Esophagus muscularis mucosa (tissue), 4 donors: Measurements from ENCODE around the gene NAXD. TPM values are rescaled to one million over a fixed set of nuclear protein-coding genes. Genes with fewer than 3 reads are reported as not detected.

Source experiments
- DNase-seq: peaks from one replicate; pipeline ENCODE4 v3.0.0-alpha.2; 2017; ENCODE audit errors: extremely low spot score
- H3K27ac ChIP-seq, 4 donors: fragments of 200-600 bp; sonication (generic); replicated peaks in 1 of 4; 1 replicate in 3 of 4; 2 replicates in 1 of 4; pipeline ENCODE4 v1.5.1; 2016 to 2019; ENCODE audit warnings: mild to moderate bottlenecking in 1 of 4
- H3K27me3 ChIP-seq, 4 donors: fragments of 200-600 bp; sonication (generic); one replicate each; pipeline versions ENCODE4 v1.5.1 to v1.6.0; 2016 to 2019
- H3K36me3 ChIP-seq, 4 donors: fragments of 200-600 bp; sonication (generic); one replicate each; pipeline ENCODE4 v1.5.1; 2016 to 2019
- H3K4me1 ChIP-seq, 4 donors: fragments of 200-600 bp; sonication (generic); one replicate each; pipeline ENCODE4 v1.5.1; 2016 to 2019
- H3K4me3 ChIP-seq, 4 donors: fragments of 200-600 bp; sonication (generic); 1 replicate in 2 of 4; 2 replicates in 2 of 4; pipeline ENCODE4 v1.5.1; 2016 to 2019; ENCODE audit warnings: mild to moderate bottlenecking in 4 of 4, moderate library complexity in 1 of 4
- H3K9me3 ChIP-seq, 4 donors: fragments of 200-600 bp; sonication (generic); 1 replicate in 3 of 4; 2 replicates in 1 of 4; pipeline ENCODE4 v1.5.1; 2016 to 2019
- CTCF ChIP-seq, 3 experiments: fragments of 200-600 bp in 2 of 3; fragments of 450-650 bp in 1 of 3; sonication (generic) in 2 of 3; IDR thresholded peaks; one replicate each; pipeline ENCODE4 v1.5.1; 2017 to 2019; ENCODE audit warnings: antibody characterized with exemption in 3 of 3, mild to moderate bottlenecking in 2 of 3, moderate library complexity in 1 of 3
- EP300 ChIP-seq: sonication (generic); formaldehyde crosslinking; IDR thresholded peaks from one replicate; pipeline ENCODE4 v1.6.1; 2017; ENCODE audit warnings: antibody characterized with exemption
- POLR2A ChIP-seq: fragments of 450-650 bp; IDR thresholded peaks from one replicate; pipeline ENCODE4 v1.6.1; 2017; ENCODE audit warnings: antibody characterized with exemption, moderate library complexity, mild to moderate bottlenecking, low read depth
- POLR2AphosphoS5 ChIP-seq, 2 donors: sonication (generic); formaldehyde crosslinking; IDR thresholded peaks; one replicate each; pipeline ENCODE4 v1.6.1; 2017; ENCODE audit warnings: antibody characterized with exemption in 2 of 2
- WGBS: methylation state at CpG from one replicate; pipeline ENCODE4 v1.1.5; 2018; 5-methylcytosine and 5-hydroxymethylcytosine counted together
- intact Hi-C: fragments of 100-400 bp; cut with DNase I; formaldehyde crosslinking; loops from one replicate; pipeline ENCODE4 v1.15.1; 2023
- total RNA-seq, 4 donors: library from RNA; depleted of rRNA; stranded (reverse); fragments of >200 nt; gene quantifications; one replicate each; pipeline versions ENCODE4 v1.1.0 to v1.2.1, GENCODE V29; 2016

The NAXD gene
- total RNA-seq, 4 donors from 2014 or later, result 29.9 to 34.5 (median 34.0) TPM

- Histone ChIP-seq H3K4me3 (no peak overlapping the region), H3K27me3 (no peaks in the 10 kb centered on the region), H3K27ac (no peak overlapping the region), H3K9me3 (no peaks in the 10 kb centered on the region), H3K36me3 (peaks cover 15 to 81% (median 56%) of the 10 kb centered on the region in 4 donors), H3K4me1 (no peaks in the 10 kb centered on the region)
- TF ChIP-seq POLR2A (no peak), CTCF (IDR thresholded peaks at IDR 0.05) (no peak), POLR2AphosphoS5 (IDR thresholded peaks at IDR 0.05) (no peak), EP300 (no peak)
- DNase-seq, result no peak
- intact Hi-C loops, result no loop called here
- 94% methylated on average over 8 of the region's 14 CpGs for WGBS
Measured at GRCh38 chr13:110651271-110651670, 35.9 kb downstream of the NAXD start.

- H3K36me3 ChIP-seq, result peaks cover 15 to 78% (median 51%) of the 10 kb centered on the region in 4 donors
- intact Hi-C loops, result no loop called here
Measured at GRCh38 chr13:110651726-110652230, 36.4 kb downstream of the NAXD start.

DNA sequence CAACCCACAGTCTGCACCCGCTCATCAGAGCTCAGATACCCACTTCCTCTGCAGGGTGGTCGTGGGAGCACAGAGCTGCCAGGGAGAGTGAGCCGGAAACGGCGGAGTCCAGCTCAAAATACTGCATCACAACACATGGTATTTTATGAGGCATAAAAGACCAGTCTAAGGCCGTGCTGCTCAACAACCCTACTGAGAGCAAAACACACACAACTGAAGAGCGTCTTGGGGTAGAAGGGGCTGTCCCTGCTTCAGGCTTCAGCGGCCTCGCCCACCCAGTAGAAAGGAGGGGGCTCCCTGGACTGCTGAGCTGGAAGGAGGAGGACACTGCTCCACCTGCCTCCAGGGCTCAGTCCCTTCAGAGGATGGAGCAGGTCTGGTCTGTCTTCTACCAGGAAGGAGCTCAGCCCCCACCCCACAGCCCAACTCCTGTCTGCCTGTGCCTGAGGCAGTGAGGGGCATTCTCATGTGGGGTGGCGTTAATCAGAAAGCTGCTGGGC lies 36.9 kb downstream of the NAXD start:
- Histone ChIP-seq H3K27ac (no peak overlapping the region), H3K4me1 (no peaks in the 10 kb centered on the region), H3K36me3 (peaks cover 15 to 73% (median 47%) of the 10 kb centered on the region in 4 donors), H3K4me3 (no peak overlapping the region), H3K9me3 (no peaks in the 10 kb centered on the region), H3K27me3 (no peaks in the 10 kb centered on the region)
- no peak for TF ChIP-seq CTCF (IDR thresholded peaks at IDR 0.05)
- no peak for TF ChIP-seq POLR2AphosphoS5 (IDR thresholded peaks at IDR 0.05)
- no peak for TF ChIP-seq POLR2A
- no peak for TF ChIP-seq EP300
- no peak for DNase-seq
- WGBS, result 95% methylated on average over 10 of the region's 10 CpGs
- intact Hi-C loops, result no loop called here

More at GRCh38 chr13:110651726-110652230, 36.4 kb downstream of the NAXD start:
- Histone ChIP-seq H3K4me1 (no peaks in the 10 kb centered on the region), H3K9me3 (no peaks in the 10 kb centered on the region), H3K27ac (no peak overlapping the region), H3K4me3 (no peak overlapping the region), H3K27me3 (no peaks in the 10 kb centered on the region)
- DNase-seq, result no peak
- TF ChIP-seq POLR2AphosphoS5 (IDR thresholded peaks at IDR 0.05) (no peak), POLR2A (no peak), CTCF (IDR thresholded peaks at IDR 0.05) (no peak), EP300 (no peak)
- WGBS, result 92% methylated on average over 15 of the region's 16 CpGs

DNA sequence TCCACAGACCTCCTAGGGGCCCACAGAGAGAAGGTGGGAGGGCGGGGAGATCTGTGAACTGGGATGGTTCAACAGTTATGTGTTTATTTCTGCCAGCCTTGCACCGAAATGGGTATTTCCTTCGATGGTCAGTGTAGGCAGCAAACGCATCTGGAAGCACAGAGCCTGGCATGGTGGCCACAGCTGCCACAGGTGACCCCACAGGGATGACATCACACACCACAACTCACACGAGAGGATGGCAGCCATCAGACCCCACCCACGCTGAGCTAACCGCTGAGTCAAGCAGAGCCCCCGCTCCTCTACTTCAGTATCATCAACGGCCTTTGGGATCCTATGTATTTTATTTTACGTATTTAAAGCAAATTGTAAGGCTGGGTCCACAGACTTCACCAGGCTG lies 37.4 kb downstream of the NAXD start:
- H3K4me3 ChIP-seq, result no peak overlapping the region
- no peaks in the 10 kb centered on the region for H3K9me3 ChIP-seq
- WGBS, result 82% methylated on average over 3 of the region's 10 CpGs
- no peak for DNase-seq
- H3K4me1 ChIP-seq, result no peaks in the 10 kb centered on the region
- no peak overlapping the region for H3K27ac ChIP-seq
- intact Hi-C loops, result no loop called here
- no peak for TF ChIP-seq POLR2A
- no peak for TF ChIP-seq CTCF (IDR thresholded peaks at IDR 0.05)
- TF ChIP-seq POLR2AphosphoS5 (IDR thresholded peaks at IDR 0.05), result no peak
- TF ChIP-seq EP300, result no peak
- H3K36me3 ChIP-seq, result peaks cover 15 to 76% (median 47%) of the 10 kb centered on the region in 4 donors
- no peaks in the 10 kb centered on the region for H3K27me3 ChIP-seq

DNA sequence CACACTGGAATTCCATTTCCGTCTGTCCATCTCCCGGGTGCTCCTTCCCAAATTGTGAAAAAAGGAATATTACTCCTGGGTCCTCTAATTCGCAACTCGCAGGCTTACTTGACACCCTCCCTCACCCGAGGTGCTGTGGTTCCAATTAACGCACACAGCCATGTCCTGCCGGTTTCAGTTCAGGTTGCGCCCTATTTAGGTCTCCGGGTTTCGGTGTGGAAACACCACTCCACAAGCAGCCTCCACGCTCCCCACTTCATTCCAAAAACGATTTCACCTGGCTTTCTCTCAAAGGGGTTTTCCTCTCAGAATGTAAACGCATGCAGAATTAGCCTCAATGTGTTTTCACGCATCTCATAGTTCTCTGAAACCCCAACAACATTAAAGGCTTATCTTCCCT lies 37.9 kb downstream of the NAXD start:
- H3K36me3 ChIP-seq, result peaks cover 15 to 78% (median 47%) of the 10 kb centered on the region in 4 donors

More for the DNA sequence above, 37.9 kb downstream of the NAXD start:
- intact Hi-C loops, result no loop called here
- H3K27me3 ChIP-seq, result no peaks in the 10 kb centered on the region
- no peak overlapping the region for H3K4me3 ChIP-seq
- H3K9me3 ChIP-seq, result no peaks in the 10 kb centered on the region
- no peak overlapping the region for H3K27ac ChIP-seq
- no peak for DNase-seq
- WGBS, result 90% methylated on average over 14 of the region's 14 CpGs
- TF ChIP-seq POLR2A, result no peak
- no peak for TF ChIP-seq CTCF (IDR thresholded peaks at IDR 0.05)
- TF ChIP-seq EP300, result no peak
- TF ChIP-seq POLR2AphosphoS5 (IDR thresholded peaks at IDR 0.05), result no peak
- H3K4me1 ChIP-seq, result no peaks in the 10 kb centered on the region
